ENCODE data around the gene ANKRD11.
"Not testable (repeated sequence)": the region's sequence is repeated elsewhere in the genome, so short reads cannot be mapped to it uniquely, and the experiment has no call there.

ANKRD11 gene

GRCh38 chr16:89363621-89364393 lies 126.6 kb downstream of the ANKRD11 start:
- peak; percentile 37 for DNase-seq (ENCODE audit: low read depth)

GRCh38 chr16:89362540-89363223 lies 127.7 kb downstream of the ANKRD11 start:
- DNase-seq (ENCODE audit: low read depth): not testable (repeated sequence)

DNA sequence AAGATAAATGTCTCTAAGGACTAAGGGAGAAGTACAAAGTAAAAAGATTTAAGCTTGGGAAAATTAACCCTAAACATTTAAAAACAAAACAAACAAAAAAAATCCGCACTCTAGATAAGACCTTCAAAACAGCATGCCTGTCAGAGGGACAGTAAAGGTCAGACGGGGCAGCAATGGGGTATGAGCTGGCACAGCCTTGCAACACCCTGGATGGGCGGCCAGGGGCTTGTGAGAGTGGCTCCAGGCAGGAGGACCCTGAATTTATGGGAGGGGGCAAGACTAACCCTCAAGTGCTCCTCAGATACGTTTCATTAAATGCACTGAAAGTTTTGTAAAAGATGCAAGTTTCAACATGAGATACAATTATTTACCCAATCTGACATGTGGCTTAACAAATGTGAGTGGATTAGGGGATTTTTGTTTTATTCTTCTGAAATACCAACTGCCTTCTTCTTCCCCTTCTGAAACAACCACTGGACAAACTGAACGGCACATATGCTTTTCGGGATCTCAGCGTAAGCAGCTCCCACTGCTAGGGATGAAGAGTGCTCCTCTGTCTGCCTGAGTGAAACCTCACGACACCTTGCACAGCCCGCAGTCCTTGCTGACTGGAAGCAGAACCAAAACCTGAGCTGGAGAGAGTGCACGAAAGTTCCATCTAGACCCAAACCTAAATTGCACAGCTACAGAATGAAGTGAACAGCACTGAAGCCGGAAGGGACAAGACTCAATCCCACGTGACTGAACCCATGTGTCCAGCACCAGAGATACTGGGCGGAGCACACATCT lies 128.4 kb downstream of the ANKRD11 start:
- no peak for DNase-seq (ENCODE audit: low read depth)

- no peak for DNase-seq (ENCODE audit: low read depth)
Measured at GRCh38 chr16:89360760-89361435, 129.5 kb downstream of the ANKRD11 start.

GRCh38 chr16:89359264-89360147 lies 130.9 kb downstream of the ANKRD11 start:
- no peak for DNase-seq (ENCODE audit: low read depth)

DNA sequence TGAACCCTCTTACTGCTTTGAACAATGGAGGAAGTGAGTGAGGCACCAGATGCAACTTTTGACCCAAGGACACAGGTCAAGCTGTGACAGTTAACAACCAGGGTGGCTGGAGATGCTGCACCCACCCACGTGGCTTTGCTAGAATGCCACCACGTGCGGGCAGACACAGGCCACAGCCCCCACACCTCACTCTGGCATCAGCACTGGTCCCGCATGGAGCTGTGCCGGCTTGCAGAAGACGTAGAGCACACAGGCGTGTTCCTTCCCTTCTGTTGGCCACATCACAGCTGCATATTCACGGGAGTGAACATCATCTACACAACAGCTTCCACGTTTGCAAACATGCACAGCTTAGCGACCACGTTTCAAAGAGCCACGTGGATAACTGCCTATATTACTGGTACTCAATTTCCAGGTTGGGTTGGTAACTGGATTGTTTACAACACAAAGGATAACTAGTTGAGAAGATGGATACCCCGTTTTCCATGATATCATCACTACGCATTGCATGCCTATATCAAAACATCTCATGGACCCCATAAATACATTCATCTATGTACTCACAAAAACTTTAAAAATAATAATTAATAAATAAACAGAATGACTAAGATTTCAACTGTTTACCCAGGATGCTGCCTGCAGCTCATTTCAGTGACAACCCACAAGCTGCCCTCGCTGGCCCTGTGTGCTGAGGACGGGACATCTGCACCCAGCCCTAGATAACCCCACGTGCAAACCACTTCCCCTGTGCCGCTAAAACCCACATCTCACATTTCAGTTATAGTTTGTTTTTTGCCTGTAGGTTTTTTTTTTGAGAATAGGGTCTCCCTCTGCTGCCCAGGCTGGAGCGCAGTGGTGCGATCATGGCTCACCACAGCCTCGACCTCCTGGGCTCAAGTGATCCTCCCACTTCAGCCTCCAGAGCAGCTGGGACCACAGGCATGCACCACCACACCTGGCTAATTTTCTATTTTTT lies 132.0 kb downstream of the ANKRD11 start:
- no peak for DNase-seq (ENCODE audit: low read depth)

DNA sequence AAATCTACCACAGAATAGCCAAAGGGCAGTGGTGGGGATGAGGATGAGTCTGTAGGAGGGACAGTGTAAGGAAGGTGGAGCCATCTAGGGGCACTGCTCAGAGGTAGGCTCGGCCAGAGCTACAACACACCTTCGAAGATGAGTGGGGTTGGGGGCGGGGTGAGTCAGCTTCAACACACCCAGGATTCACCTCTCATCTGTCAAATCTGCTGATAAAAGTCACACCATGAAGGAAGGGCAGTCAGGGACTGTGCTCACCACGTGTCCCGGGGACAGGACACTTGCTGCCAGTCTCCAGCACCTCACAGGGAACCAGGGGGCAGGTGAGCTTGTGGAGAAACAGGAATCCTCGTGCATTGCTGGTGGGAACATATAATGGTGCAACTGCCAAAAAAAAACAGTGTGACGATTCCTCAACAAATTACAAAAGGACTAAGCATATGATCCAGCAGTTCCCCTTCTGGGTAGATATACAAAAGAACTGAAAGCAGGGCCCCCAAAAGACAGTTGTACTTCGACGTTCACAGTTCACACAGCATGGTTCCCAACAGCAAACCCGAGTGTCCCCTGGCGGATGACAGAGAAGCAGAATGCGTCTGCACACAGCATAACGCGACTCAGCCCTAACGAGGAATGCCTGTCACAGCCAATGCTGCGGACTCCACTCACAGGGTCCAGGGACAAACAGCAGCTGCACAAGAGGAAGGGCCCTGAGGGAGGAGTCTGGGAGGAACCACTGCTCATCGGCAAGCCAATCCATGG lies 133.1 kb downstream of the ANKRD11 start:
- no peak for DNase-seq (ENCODE audit: low read depth)

DNA sequence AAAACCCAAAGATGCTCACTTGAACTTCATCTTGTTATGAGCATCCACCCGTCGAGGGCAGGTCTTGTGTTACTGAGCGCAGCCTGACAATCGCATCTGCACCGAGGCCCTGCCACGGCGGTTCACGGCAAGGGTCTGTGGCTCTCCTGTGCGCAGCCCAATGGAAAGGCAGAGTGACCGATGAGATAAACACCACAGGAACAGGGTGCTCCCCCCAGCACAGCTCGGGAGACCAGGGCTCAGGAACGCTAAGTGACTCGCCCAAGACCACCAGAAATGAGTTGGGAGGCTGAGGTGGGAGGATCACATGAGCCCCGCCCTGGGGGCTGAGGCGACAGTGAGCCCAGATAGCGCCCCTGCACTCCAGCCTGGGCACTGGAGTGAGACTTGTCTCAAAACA lies 134.7 kb downstream of the ANKRD11 start:
- no peak for DNase-seq (ENCODE audit: low read depth)

GRCh38 chr16:89355007-89355406 lies 135.4 kb downstream of the ANKRD11 start:
- no peak for DNase-seq (ENCODE audit: low read depth)

- no peak for DNase-seq (ENCODE audit: low read depth)
Measured at GRCh38 chr16:89354325-89354724, 136.0 kb downstream of the ANKRD11 start.

DNA sequence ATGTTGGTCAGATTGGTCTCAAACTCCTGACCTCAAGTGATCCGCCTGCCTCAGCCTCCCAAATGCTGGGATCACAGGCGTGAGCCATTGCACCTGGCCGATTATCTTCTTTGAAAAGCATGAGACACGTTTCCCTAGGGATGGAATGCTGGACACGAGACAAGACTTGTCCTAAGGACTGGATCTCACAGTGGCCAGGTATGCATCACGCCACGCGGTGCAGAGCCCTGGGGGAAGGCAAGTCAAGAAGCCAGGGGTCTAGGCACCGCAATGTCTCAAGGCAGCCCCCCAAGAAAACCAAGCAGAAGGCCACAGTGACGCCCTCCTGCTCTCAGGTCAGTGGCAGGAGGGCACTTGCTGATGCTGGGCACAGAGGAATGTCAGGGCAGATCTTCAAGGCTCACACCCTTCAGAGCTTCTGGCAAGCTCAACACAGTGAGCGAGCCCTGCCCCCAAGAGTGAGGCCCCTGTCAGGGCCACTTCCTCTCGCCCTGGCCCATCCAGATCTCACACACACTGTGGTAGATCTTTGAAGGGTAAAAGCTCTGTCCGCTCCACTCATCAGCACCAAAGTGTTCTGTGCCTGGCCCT lies 138.2 kb downstream of the ANKRD11 start:
- no peak for DNase-seq (ENCODE audit: low read depth)

DNA sequence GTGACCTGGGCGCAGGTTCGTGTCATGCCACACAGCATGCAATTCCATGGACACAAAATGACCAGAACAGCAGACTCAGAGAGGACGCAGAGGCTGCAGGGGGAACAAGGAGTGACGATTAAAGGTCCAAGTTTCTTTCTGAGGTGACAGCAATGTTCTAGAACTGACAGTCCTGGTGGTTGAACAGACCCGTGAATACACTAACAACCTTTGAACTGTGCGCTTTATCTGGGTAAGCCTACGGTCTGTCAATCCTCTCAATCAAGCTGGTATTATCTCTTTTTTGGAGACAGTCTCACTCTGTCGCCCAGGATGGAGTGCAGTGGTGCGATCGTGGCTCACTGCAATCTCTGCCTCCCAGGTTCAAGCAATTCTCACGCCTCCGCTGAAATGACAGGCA lies 138.7 kb downstream of the ANKRD11 start:
- DNase-seq (ENCODE audit: low read depth): no peak

DNA sequence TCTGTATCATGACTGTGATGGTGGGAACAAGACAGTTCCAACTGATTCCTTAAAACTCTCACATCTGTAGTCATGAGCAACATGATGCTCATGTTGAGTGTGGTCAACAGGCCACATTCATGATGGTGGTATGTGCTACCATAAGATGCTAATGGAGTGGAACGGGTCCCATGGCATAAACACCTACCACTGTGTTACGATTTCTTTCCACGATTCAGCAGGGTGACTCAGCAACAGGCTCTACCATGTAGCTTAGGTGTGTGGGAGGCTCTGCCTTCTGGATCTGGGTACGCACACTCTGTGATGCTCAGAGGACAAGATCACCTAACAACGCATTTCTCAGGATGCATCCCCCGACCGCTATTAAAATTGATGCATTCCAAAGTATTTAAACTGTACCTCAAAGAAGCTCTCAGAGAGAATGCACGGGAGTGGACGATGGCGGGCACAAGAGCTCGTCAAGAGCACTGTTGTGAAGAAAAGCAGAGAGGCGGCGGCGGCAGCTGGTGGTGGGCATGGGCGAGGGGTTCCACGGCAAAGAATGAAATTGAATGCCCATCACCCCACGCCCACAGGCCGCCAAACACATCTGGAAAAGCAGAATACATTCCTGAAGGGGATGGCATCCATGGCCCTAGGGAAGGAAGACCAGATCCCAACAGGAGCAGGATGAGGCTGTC lies 139.5 kb downstream of the ANKRD11 start:
- no peak for DNase-seq (ENCODE audit: low read depth)

- no peak for DNase-seq (ENCODE audit: low read depth)
Measured at GRCh38 chr16:89349947-89350633, 140.3 kb downstream of the ANKRD11 start.

DNA sequence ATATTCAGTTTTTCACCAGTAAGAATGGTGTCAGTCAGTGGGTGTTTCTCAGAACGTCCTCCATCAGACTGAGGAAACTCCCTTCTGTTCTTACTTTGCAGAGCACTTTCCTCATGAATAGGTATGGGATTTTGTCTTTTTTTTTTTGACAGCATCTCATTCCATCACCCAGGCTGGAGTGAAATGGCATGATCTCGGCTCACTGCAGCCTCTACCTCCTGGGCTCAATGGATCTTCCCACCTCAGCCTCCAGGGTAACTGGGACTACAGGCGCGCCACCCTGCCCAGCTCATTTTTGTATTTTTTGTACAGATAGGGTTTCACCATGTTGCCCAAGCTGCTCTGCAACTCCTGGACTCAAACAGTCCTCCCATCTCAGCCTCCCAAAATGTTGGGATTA lies 142.6 kb downstream of the ANKRD11 start:
- DNase-seq (ENCODE audit: low read depth): no peak

GRCh38 chr16:89346869-89347268 lies 143.5 kb downstream of the ANKRD11 start:
- DNase-seq (ENCODE audit: low read depth): no peak

DNA sequence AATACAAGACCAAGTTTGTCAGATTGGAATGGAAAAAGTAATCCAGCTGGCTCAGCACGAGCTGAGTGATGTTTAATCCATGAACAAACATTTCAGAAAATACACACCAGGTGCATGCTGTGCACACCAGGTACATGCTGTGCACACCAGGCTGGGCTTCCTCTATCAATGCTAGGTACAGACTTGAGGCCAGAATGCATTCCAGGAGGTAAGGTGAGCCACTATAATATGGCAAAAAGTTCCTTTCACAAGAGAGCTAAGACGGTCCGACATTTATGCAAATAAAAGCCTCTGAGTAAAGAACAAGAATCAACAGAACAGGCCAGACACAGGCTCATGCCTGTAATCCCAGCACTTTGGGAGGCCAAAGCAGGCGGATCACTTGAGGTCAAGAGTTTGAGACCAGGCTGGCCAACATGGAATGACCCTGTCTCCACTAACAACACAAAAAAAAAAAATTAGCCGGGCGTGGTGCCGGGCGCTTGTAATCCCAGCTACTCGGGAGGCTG lies 144.7 kb downstream of the ANKRD11 start:
- DNase-seq (ENCODE audit: low read depth): no peak
